ENCODE data around the gene LRRTM4.

GRCh38 chr2:77391119-77391518 lies 131.1 kb downstream of the LRRTM4 start:
- TF ChIP-seq, protein P1, sequence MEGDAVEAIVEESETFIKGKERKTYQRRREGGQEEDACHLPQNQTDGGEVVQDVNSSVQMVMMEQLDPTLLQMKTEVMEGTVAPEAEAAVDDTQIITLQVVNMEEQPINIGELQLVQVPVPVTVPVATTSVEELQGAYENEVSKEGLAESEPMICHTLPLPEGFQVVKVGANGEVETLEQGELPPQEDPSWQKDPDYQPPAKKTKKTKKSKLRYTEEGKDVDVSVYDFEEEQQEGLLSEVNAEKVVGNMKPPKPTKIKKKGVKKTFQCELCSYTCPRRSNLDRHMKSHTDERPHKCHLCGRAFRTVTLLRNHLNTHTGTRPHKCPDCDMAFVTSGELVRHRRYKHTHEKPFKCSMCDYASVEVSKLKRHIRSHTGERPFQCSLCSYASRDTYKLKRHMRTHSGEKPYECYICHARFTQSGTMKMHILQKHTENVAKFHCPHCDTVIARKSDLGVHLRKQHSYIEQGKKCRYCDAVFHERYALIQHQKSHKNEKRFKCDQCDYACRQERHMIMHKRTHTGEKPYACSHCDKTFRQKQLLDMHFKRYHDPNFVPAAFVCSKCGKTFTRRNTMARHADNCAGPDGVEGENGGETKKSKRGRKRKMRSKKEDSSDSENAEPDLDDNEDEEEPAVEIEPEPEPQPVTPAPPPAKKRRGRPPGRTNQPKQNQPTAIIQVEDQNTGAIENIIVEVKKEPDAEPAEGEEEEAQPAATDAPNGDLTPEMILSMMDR (IDR thresholded peaks at IDR 0.05): no peak
- TF ChIP-seq POLR2A (IDR thresholded peaks at IDR 0.05): no peak

Data from lower leg skin (tissue), 3 donors.